GM12801 (cell line): ENCODE results near the gene LCP2.

Source experiments
- CTCF ChIP-seq: IDR thresholded peaks from one replicate; pipeline ENCODE4 v1.5.1; 2011; ENCODE audit warnings: control low read depth; ENCODE audit not compliant: insufficient read length; ENCODE audit errors: extremely low read depth

The LCP2 gene

GRCh38 chr5:170297589-170298462 lies at the start of gene LCP2:
Gene LCP2, minus strand, starts transcription at chr5:170297777. Its CDS starts 166 bp downstream, at chr5:170297611.
- no peak for TF ChIP-seq CTCF

- no peak for TF ChIP-seq CTCF
These were observed 49.5 kb upstream of the LCP2 start for GRCh38 chr5:170347022-170347567.

- TF ChIP-seq CTCF = no peak
These were observed 48.4 kb upstream of the LCP2 start for GRCh38 chr5:170345971-170346370.

GRCh38 chr5:170343177-170343576 lies 45.6 kb upstream of the LCP2 start:
- no peak for TF ChIP-seq CTCF

- no peak for TF ChIP-seq CTCF
These were observed 44.7 kb upstream of the LCP2 start for GRCh38 chr5:170342153-170342725.

- no peak for TF ChIP-seq CTCF
These were observed 44.0 kb upstream of the LCP2 start for GRCh38 chr5:170341545-170341944.

GRCh38 chr5:170339780-170340167 lies 42.2 kb upstream of the LCP2 start:
- no peak for TF ChIP-seq CTCF
